K562 (cell line): Measurements from ENCODE around the gene TDRKH. TPM values are rescaled to one million over a fixed set of nuclear protein-coding genes. Genes with fewer than 3 reads are reported as not detected.
A peak's percentile ranks its signal among the peaks of the same experiment; 100 is the strongest.

Experiments
- ATF6 ChIP-seq: sonication (generic); formaldehyde crosslinking; IDR thresholded peaks from 2 replicates; pipeline ENCODE4 v1.4.0; 2020; ENCODE audit warnings: mild to moderate bottlenecking, missing genetic modification reagents
- CBX8 ChIP-seq: fragments of 200-600 bp; sonication (generic); IDR thresholded peaks from 2 replicates; pipeline ENCODE4 v1.6.1; 2012; ENCODE audit warnings: borderline replicate concordance, mixed run types, low read depth, mild to moderate bottlenecking, moderate library complexity, mixed read lengths, low read length, control low read depth, inconsistent platforms; ENCODE audit not compliant: poor library complexity, severe bottlenecking; ENCODE audit errors: extremely low read depth
- CHD2 ChIP-seq: IDR thresholded peaks from 2 replicates; pipeline ENCODE4 v1.6.1; 2011; ENCODE audit warnings: low read depth, low read length
- EP400 ChIP-seq: fragments of 450-650 bp; IDR thresholded peaks from 2 replicates; pipeline ENCODE4 v1.6.1; 2017; ENCODE audit warnings: antibody characterized with exemption, mild to moderate bottlenecking, moderate library complexity
- HCFC1 ChIP-seq: IDR thresholded peaks from 2 replicates; pipeline ENCODE4 v1.6.1; 2012; ENCODE audit warnings: low read depth, low read length, improper control_type of control experiment
- HDAC2 ChIP-seq: fragments of 450-650 bp; IDR thresholded peaks from 2 replicates; pipeline ENCODE4 v1.6.1; 2016; ENCODE audit warnings: mild to moderate bottlenecking
- HMGN3 ChIP-seq: IDR thresholded peaks from 2 replicates; pipeline ENCODE4 v1.6.1; 2011; ENCODE audit warnings: borderline replicate concordance, low read depth, mild to moderate bottlenecking, mixed read lengths, low read length; ENCODE audit not compliant: insufficient read length; ENCODE audit errors: extremely low read depth
- KLF16 ChIP-seq: IDR thresholded peaks from 2 replicates; pipeline ENCODE4 v1.6.1; 2016; ENCODE audit warnings: antibody characterized with exemption
- L3MBTL2 ChIP-seq: fragments of 450-650 bp; IDR thresholded peaks from 2 replicates; pipeline ENCODE4 v1.6.1; 2016; ENCODE audit warnings: mild to moderate bottlenecking, moderate library complexity
- NEUROD1 ChIP-seq: fragments of 150-350 bp; IDR thresholded peaks from 2 replicates; pipeline ENCODE4 v1.6.1; 2014; ENCODE audit warnings: borderline replicate concordance, low read length, low read depth; ENCODE audit not compliant: partially characterized antibody
- PYGO2 ChIP-seq: fragments of 450-650 bp; IDR thresholded peaks from 2 replicates; pipeline ENCODE4 v1.6.1; 2016; ENCODE audit warnings: mild to moderate bottlenecking, missing genetic modification characterization, moderate library complexity, missing compliant biosample characterization
- SNRNP70 ChIP-seq: fragments of 200-400 bp; formaldehyde crosslinking; optimal IDR thresholded peaks from 2 replicates; pipeline ENCODE3; 2017; ENCODE audit warnings: low read depth, low read length
- TFAP4 ChIP-seq: sonication (generic); formaldehyde crosslinking; IDR thresholded peaks from 2 replicates; pipeline ENCODE4 v1.8.0; 2022; ENCODE audit warnings: missing genetic modification reagents, mild to moderate bottlenecking, moderate library complexity, borderline replicate concordance
- VEZF1 ChIP-seq: fragments of 200-800 bp; sonication (Bioruptor generic); IDR thresholded peaks from 2 replicates; pipeline ENCODE4 v1.6.1; 2017; ENCODE audit warnings: missing genetic modification characterization, missing compliant biosample characterization
- ZBTB9 ChIP-seq: fragments of 450-650 bp; formaldehyde crosslinking; IDR thresholded peaks from 2 replicates; pipeline ENCODE4 v1.4.0; 2020; ENCODE audit warnings: mild to moderate bottlenecking, moderate library complexity
- ZNF75A ChIP-seq: fragments of 450-650 bp; formaldehyde crosslinking; IDR thresholded peaks from 2 replicates; pipeline ENCODE4 v1.4.0; 2020; ENCODE audit warnings: mild to moderate bottlenecking
- polyA plus RNA-seq, 8 experiments: library from polyadenylated mRNA; depleted of rRNA in 4 of 8; stranded (reverse) in 5 of 8; unstranded in 3 of 8; fragments of >200 nt; fragmentation: Nextera tagmentation in 2 of 8; fragmentation: Illumina TruSeq in 1 of 8; extraction: Ambion mirVana in 2 of 8; extraction: Trizol in 1 of 8; gene quantifications; 2 replicates each; pipeline versions ENCODE4 v1.2.1 to v1.2.3, GENCODE V29; 2011 to 2014; ENCODE audit warnings: inconsistent platforms in 1 of 8, missing spikeins in 1 of 8
- total RNA-seq, 7 experiments: library from RNA; depleted of rRNA in 6 of 7; stranded (reverse); fragments of >200 nt in 6 of 7; fragmentation: Illumina TruSeq in 2 of 7; extraction: Trizol in 2 of 7; gene quantifications; 2 replicates each; pipeline versions ENCODE4 v1.2.1 to v1.2.3, GENCODE V29; 2011 to 2021; ENCODE audit warnings: low replicate concordance in 1 of 7

The TDRKH gene
- total and polyA plus RNA-seq, 9 of the 15 experiments (the other 6 are each of a cell fraction or from before 2014, with no cell fraction given): 4.3 to 21.3 (median 8.4) TPM

GRCh38 chr1:151762941-151763921, 27.1 kb downstream of the TDRKH start, which contains the start of gene MRPL9 (continued):
- peak; percentile 88 for TF ChIP-seq TFAP4
- no peak for TF ChIP-seq CBX8
- 0 out of 2 replicates have a peak, but pooled peaks have one; percentile 69 for TF ChIP-seq ZBTB9 (CRISPR knock-in tag)
- peak; percentile 38; the same call in 1 of the 2 replicates for TF ChIP-seq HDAC2
- TF ChIP-seq SNRNP70: no peak
- TF ChIP-seq VEZF1 (CRISPR knock-in tag): peak; percentile 57
- TF ChIP-seq EP400: peak; percentile 75
- no peak for TF ChIP-seq CHD2
- peak; percentile 85 for TF ChIP-seq HCFC1
- no peak for TF ChIP-seq KLF16
- no peak for TF ChIP-seq ATF6
- TF ChIP-seq HMGN3: peak; percentile 74
- no peak; the same call in 1 of the 2 replicates for TF ChIP-seq L3MBTL2
- TF ChIP-seq PYGO2 (tag): no peak
- TF ChIP-seq NEUROD1: peak; percentile 49
- no peak for TF ChIP-seq ZNF75A
